GM19395 (cell line): ENCODE measurements around the gene CARD19.
"Not testable (repeated sequence)": the region's sequence is repeated elsewhere in the genome, so short reads cannot be mapped to it uniquely, and the experiment has no call there.

ENCODE experiments used
- ATAC-seq: cut with Tn5 transposase; IDR thresholded peaks from one replicate; pipeline ENCODE4 v1.9.1; 2021; ENCODE audit warnings: mild to moderate bottlenecking, moderate library complexity; ENCODE audit not compliant: unreplicated experiment

The CARD19 gene

GRCh38 chr9:93129691-93130500 is 33.9 kb downstream of the CARD19 start:
- ATAC-seq: no peak

- no peak for ATAC-seq
These were observed 35.0 kb downstream of the CARD19 start for GRCh38 chr9:93130861-93131481.

GRCh38 chr9:93131599-93132286 is 35.7 kb downstream of the CARD19 start:
- no peak for ATAC-seq

- no peak for ATAC-seq
These were observed 36.4 kb downstream of the CARD19 start for GRCh38 chr9:93132287-93132927.

DNA sequence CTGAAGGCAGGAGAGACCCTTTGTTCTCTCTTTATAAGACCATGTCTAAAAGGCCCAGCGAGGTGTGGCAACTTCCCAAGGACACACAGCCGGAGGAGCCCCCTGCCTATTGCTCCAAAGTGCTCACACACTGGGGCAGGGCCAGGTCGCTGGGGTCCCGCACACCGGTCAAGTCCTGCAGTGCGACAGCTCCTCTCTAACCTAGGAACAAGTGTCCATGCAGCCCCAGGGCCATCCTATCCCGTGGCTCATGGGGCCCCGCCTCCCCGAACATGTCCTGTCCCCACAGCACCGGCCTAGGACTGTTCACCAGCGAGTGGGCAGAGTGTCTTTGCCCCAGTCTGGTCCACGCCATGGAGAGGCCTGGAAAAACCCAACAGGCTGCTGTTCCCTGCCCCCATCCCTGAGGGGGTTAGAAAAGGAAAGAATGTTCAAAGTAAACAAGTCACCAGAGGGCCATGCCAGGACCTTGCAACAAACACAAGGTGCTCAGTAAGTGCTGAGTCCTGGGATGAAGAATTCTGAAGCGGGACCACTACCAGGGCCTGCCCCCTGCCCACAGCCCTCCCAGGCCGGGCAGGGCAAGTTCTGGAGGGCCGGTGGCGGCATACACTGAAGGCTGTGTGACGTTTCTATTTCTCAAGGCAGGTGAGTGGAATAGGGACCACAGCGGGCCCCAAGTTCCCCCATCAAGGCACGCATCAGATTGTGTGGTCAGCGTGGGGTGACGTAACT is 37.1 kb downstream of the CARD19 start:
- no peak for ATAC-seq

DNA sequence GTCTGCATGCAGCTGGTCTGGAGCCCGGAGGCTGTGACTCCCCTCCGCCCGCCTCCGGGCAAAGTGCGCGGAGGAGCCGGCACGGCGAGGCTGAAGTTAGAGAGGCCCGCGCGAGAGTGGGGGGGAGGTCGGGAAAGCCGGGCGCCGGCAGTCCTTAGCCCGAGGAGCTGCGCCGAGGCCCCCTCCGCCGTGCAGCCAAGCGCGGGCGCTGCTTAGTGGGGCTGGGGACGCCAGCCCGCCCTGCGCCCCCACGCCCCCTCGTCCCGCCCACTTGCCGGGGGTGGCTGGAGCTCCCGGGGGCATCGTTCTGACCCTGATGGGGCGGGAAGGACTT is 37.6 kb downstream of the CARD19 start:
- peak; percentile 50 for ATAC-seq

DNA sequence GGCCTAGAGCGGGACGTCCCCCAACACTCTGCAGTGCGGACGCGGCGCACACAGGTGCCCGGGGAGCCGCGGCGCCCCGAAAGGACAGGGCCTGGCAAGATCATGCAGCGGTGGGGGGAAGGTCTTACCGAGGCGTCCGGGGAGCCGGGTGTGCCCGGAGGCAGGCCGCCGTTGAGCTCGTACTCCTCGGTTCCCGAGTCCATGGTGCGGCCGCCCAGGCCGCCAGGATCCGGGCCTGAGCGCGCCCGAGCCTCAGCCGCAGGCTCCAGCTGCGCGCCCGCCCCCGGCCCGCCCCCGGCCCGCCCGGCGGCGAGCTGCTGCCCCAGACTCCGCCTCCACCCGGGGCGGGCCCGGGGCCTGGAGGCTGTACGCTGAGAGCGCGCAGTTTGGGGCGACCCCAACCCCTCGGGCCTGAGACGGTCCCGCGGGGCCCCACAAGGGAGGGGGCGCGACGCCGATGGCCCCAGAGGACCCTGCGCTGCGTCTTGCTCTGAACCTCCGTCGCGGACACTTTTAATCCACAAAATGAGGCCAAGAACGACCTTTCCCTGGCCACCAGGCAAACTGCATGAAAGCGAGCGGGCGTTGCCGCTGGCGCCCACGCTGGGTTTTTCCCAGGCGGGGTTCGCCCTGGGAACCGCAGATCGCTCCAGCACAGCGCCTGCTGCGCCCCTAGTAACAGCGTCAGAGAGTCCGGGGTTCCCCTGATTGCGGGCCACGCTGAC is 38.2 kb downstream of the CARD19 start, which contains the start of gene NINJ1:
Gene NINJ1 (minus strand): TSS at position 237 of the 725 bp plus-strand sequence. CDS start 34 bp downstream, at position 203.
- peak; percentile 75 for ATAC-seq

- no peak for ATAC-seq
These were observed 38.9 kb downstream of the CARD19 start for GRCh38 chr9:93134740-93135444.

DNA sequence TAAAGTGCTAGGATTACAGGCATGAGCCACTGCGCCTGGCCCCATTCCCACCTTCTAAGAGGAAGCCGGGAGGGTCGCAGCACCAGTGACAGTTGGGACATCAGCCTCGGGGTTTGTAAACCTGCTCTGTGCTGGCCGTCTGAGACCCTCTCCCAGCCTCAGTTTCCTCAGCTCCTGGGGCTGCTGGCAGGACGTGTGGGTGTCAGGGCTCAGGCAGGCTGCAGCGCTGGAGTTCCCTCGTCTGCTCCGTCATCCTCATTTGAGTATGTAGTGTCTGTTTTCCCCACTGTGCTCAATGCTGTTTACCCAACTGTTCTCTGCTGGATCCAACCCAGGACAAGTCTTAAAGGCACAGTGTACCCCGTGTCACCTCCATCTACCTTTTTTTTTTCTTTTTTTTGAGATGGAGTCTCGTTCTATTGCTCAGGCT is 40.0 kb downstream of the CARD19 start:
- ATAC-seq: no peak

- ATAC-seq: no peak
These were observed 41.3 kb downstream of the CARD19 start for GRCh38 chr9:93137362-93137761.

- no peak for ATAC-seq
These were observed 42.3 kb downstream of the CARD19 start for GRCh38 chr9:93138171-93138764.

GRCh38 chr9:93139365-93140182 is 43.6 kb downstream of the CARD19 start:
- no peak for ATAC-seq

- ATAC-seq: no peak
These were observed 45.9 kb downstream of the CARD19 start for GRCh38 chr9:93141771-93142483.

DNA sequence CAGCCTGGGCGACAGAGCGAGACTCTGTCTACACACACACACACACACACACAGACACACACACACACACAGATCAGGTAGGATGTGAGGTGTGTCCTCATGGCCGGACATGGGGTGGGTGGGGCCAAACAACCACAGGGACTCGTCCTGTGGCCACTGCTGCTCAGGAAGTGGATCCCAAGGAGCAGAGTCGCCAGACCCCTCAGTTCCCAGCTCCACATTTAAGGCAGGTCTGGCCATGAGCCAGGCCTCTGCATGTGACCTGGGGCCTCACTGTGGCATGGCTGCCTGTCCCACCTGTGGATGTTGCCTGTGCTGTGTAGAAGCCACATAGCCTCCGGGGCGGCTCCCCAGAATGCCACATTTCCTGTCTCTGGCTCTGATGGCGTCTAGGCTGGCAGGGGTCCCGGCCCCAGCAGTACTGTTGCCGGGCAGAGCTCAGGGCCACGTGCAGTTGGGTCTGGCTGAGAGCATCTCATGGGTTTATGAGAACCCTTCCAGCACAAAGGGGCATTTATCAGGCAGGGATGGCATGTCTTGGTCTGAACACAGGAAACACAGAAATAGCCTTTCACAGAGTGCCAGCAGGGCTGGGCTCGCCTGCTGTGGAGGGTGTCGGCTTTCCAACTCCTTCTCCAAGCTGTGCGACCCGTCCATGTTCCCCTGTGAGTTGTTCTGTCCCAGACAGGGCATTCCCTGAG is 48.0 kb downstream of the CARD19 start:
- ATAC-seq: no peak

- ATAC-seq: not testable (repeated sequence)
These were observed 50.7 kb downstream of the CARD19 start for GRCh38 chr9:93146696-93147095.

DNA sequence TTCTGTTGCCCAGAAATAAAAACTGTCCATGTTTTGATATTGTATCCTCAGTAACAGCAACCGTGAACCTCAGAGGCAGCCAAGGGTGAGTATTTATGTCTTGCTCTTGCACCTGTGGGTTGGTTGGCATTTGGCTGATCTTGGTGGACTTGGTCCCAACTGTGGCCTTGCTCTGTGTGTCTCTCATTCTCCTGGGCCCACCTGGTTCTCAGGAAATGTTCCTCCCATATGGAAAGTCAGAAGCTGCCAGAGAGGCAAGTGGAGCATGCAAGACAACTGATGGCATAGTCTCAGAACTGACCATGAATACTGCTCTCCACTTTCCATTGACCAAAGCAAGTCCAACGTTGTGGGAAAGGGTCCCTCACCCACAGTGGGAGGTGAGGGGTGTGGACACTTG is 51.6 kb downstream of the CARD19 start:
- no peak for ATAC-seq

GRCh38 chr9:93148721-93149120 is 52.7 kb downstream of the CARD19 start:
- ATAC-seq: no peak
